SJCRH30 (cell line): Measurements from ENCODE around the gene TNFRSF1B. TPM values are rescaled to one million over a fixed set of nuclear protein-coding genes. Genes with fewer than 3 reads are reported as not detected.

Source experiments
- DNase-seq, 2 experiments: peaks; one replicate each; pipeline ENCODE4 v3.0.0-alpha.2; 2015 to 2020
- H3K27ac ChIP-seq: fragments of 250-450 bp; sonication (Bioruptor Pico); 2 replicates; pipeline ENCODE4 v1.5.1; 2020; ENCODE audit warnings: mild to moderate bottlenecking, moderate library complexity
- H3K27me3 ChIP-seq: fragments of 250-450 bp; sonication (Bioruptor Pico); 2 replicates; pipeline ENCODE4 v1.5.1; 2020; ENCODE audit warnings: mild to moderate bottlenecking, moderate library complexity
- H3K36me3 ChIP-seq: fragments of 250-450 bp; sonication (Bioruptor Pico); 2 replicates; pipeline ENCODE4 v1.5.1; 2020; ENCODE audit warnings: mild to moderate bottlenecking, moderate library complexity
- H3K4me1 ChIP-seq: fragments of 250-450 bp; sonication (Bioruptor Pico); 2 replicates; pipeline ENCODE4 v1.5.1; 2020; ENCODE audit warnings: mild to moderate bottlenecking, moderate library complexity
- H3K4me3 ChIP-seq: fragments of 250-450 bp; sonication (Bioruptor Pico); 2 replicates; pipeline ENCODE4 v1.5.1; 2020; ENCODE audit warnings: mild to moderate bottlenecking, moderate library complexity
- H3K9me3 ChIP-seq: fragments of 250-450 bp; sonication (Bioruptor Pico); replicated peaks from 2 replicates; pipeline ENCODE4 v1.5.1; 2020; ENCODE audit warnings: mild to moderate bottlenecking, moderate library complexity
- total RNA-seq: library from RNA; depleted of rRNA; stranded (reverse); fragments of >200 nt; shearing (Covaris generic); gene quantifications from 2 replicates; pipeline ENCODE4 v1.2.3, GENCODE V29; 2014; rRNA removed

Gene TNFRSF1B
- 6.8 and 7.0 TPM in 2 replicates for total RNA-seq

GRCh38 chr1:12166834-12167492, at the start of gene TNFRSF1B:
TSS of gene TNFRSF1B (plus strand) at chr1:12166991. CDS start at chr1:12167092, 101 bp downstream.
- no peaks in the 10 kb centered on the region for H3K27me3 ChIP-seq
- no peaks in the 10 kb centered on the region for H3K36me3 ChIP-seq
- no peaks in the 10 kb centered on the region for H3K9me3 ChIP-seq
- H3K4me1 ChIP-seq: peaks cover 11% of the 10 kb centered on the region
- H3K27ac ChIP-seq: peak within 1 kb of the TSS; percentile 41; the same call in 1 of the 2 replicates
- no peak for DNase-seq
- H3K4me3 ChIP-seq: peak within 1 kb of the TSS; percentile 47

GRCh38 chr1:12121212-12122003, 45.4 kb upstream of the TNFRSF1B start:
- Histone ChIP-seq H3K9me3 (no peaks in the 10 kb centered on the region), H3K27me3 (no peaks in the 10 kb centered on the region), H3K27ac (no peak overlapping the region), H3K4me1 (no peaks in the 10 kb centered on the region), H3K36me3 (no peaks in the 10 kb centered on the region), H3K4me3 (no peak overlapping the region)
- DNase-seq: no peak

GRCh38 chr1:12123172-12123571, 43.6 kb upstream of the TNFRSF1B start:
- H3K36me3 ChIP-seq: no peaks in the 10 kb centered on the region
- no peaks in the 10 kb centered on the region for H3K4me1 ChIP-seq
- no peaks in the 10 kb centered on the region for H3K27me3 ChIP-seq
- no peak overlapping the region for H3K4me3 ChIP-seq
- DNase-seq: no peak
- no peaks in the 10 kb centered on the region for H3K9me3 ChIP-seq
- no peak overlapping the region for H3K27ac ChIP-seq

GRCh38 chr1:12124693-12125421, 41.9 kb upstream of the TNFRSF1B start:
- 0 out of 2 replicates have a peak, but pooled peaks cover under 1% of the 10 kb centered on the region for H3K4me1 ChIP-seq
- H3K9me3 ChIP-seq: no peaks in the 10 kb centered on the region
- H3K27ac ChIP-seq: no peak overlapping the region
- H3K36me3 ChIP-seq: no peaks in the 10 kb centered on the region
- peaks cover 3% of the 10 kb centered on the region; the same call in 1 of the 2 replicates for H3K27me3 ChIP-seq
- H3K4me3 ChIP-seq: no peak overlapping the region
- DNase-seq: peak; percentile 60 to 84

GRCh38 chr1:12125422-12126355, 41.1 kb upstream of the TNFRSF1B start:
- Histone ChIP-seq H3K4me1 (peaks cover 3% of the 10 kb centered on the region; the same call in 1 of the 2 replicates), H3K36me3 (no peaks in the 10 kb centered on the region), H3K9me3 (no peaks in the 10 kb centered on the region), H3K4me3 (no peak overlapping the region), H3K27ac (no peak overlapping the region), H3K27me3 (peaks cover 3% of the 10 kb centered on the region; the same call in 1 of the 2 replicates)
- DNase-seq: no peak

GRCh38 chr1:12126781-12127180, 40.0 kb upstream of the TNFRSF1B start:
- DNase-seq: no peak
- Histone ChIP-seq H3K4me3 (no peak overlapping the region), H3K27ac (no peak overlapping the region), H3K36me3 (no peaks in the 10 kb centered on the region), H3K4me1 (peaks cover 6% of the 10 kb centered on the region; the same call in 1 of the 2 replicates), H3K9me3 (no peaks in the 10 kb centered on the region), H3K27me3 (peaks cover 3% of the 10 kb centered on the region; the same call in 1 of the 2 replicates)

GRCh38 chr1:12127206-12127810, 39.5 kb upstream of the TNFRSF1B start:
- Histone ChIP-seq H3K36me3 (no peaks in the 10 kb centered on the region), H3K27me3 (peaks cover 3% of the 10 kb centered on the region; the same call in 1 of the 2 replicates), H3K4me3 (no peak overlapping the region), H3K9me3 (no peaks in the 10 kb centered on the region), H3K27ac (no peak overlapping the region), H3K4me1 (peaks cover 11% of the 10 kb centered on the region)
- DNase-seq: no peak

GRCh38 chr1:12128120-12128519, 38.7 kb upstream of the TNFRSF1B start:
- DNase-seq: no peak
- Histone ChIP-seq H3K4me1 (peaks cover 18% of the 10 kb centered on the region), H3K4me3 (no peak overlapping the region), H3K27me3 (peaks cover 3% of the 10 kb centered on the region; the same call in 1 of the 2 replicates), H3K36me3 (no peaks in the 10 kb centered on the region), H3K27ac (no peak overlapping the region), H3K9me3 (no peaks in the 10 kb centered on the region)

- no peak overlapping the region for H3K27ac ChIP-seq
- H3K4me1 ChIP-seq: peaks cover 18% of the 10 kb centered on the region
- no peak overlapping the region for H3K4me3 ChIP-seq
- no peak for DNase-seq
- no peaks in the 10 kb centered on the region for H3K9me3 ChIP-seq
- no peaks in the 10 kb centered on the region for H3K36me3 ChIP-seq
- peaks cover 3% of the 10 kb centered on the region; the same call in 1 of the 2 replicates for H3K27me3 ChIP-seq
Observed at GRCh38 chr1:12129624-12130023, 37.2 kb upstream of the TNFRSF1B start.

- peak in 1 of 2 experiments; percentile 42 for DNase-seq
- peaks cover 3% of the 10 kb centered on the region; the same call in 1 of the 2 replicates for H3K27me3 ChIP-seq
- no peaks in the 10 kb centered on the region for H3K9me3 ChIP-seq
- no peak overlapping the region for H3K27ac ChIP-seq
- peaks cover 18% of the 10 kb centered on the region for H3K4me1 ChIP-seq
- H3K4me3 ChIP-seq: no peak overlapping the region
- no peaks in the 10 kb centered on the region for H3K36me3 ChIP-seq
Observed at GRCh38 chr1:12130466-12131130, 36.2 kb upstream of the TNFRSF1B start.

GRCh38 chr1:12132078-12132477, 34.7 kb upstream of the TNFRSF1B start:
- H3K27ac ChIP-seq: no peak overlapping the region
- H3K4me1 ChIP-seq: peaks cover 18% of the 10 kb centered on the region
- peaks cover 3% of the 10 kb centered on the region; the same call in 1 of the 2 replicates for H3K27me3 ChIP-seq
- no peak overlapping the region for H3K4me3 ChIP-seq
- H3K9me3 ChIP-seq: no peaks in the 10 kb centered on the region
- DNase-seq: peak in 1 of 2 experiments; percentile 51
- no peaks in the 10 kb centered on the region for H3K36me3 ChIP-seq

GRCh38 chr1:12134716-12135115, 32.1 kb upstream of the TNFRSF1B start:
- no peak for DNase-seq
- H3K27me3 ChIP-seq: no peaks in the 10 kb centered on the region
- no peak overlapping the region for H3K27ac ChIP-seq
- peaks cover 18% of the 10 kb centered on the region for H3K4me1 ChIP-seq
- H3K4me3 ChIP-seq: no peak overlapping the region
- H3K36me3 ChIP-seq: no peaks in the 10 kb centered on the region
- no peaks in the 10 kb centered on the region for H3K9me3 ChIP-seq

GRCh38 chr1:12135612-12136011, 31.2 kb upstream of the TNFRSF1B start:
- Histone ChIP-seq H3K27me3 (no peaks in the 10 kb centered on the region), H3K4me1 (peaks cover 16% of the 10 kb centered on the region), H3K9me3 (no peaks in the 10 kb centered on the region), H3K4me3 (no peak overlapping the region), H3K27ac (no peak overlapping the region), H3K36me3 (no peaks in the 10 kb centered on the region)
- DNase-seq: no peak
